SU-DHL-6 (cell line): ENCODE measurements around the gene MNAT1.

Source experiments
- EZH2phosphoT487 ChIP-seq: fragments of 200-600 bp; sonication (generic), shearing (Covaris generic); conservative IDR thresholded peaks from 2 replicates; pipeline ENCODE4 v1.6.1; 2018; ENCODE audit warnings: mild to moderate bottlenecking, antibody characterized with exemption, low read length, moderate library complexity, mixed read lengths
- TF ChIP-seq, protein P1 (sequence below): fragments of 200-600 bp; sonication (generic); IDR thresholded peaks from one replicate; pipeline ENCODE4 v1.5.1; 2017; ENCODE audit warnings: antibody characterized with exemption, mild to moderate bottlenecking, low read length, moderate library complexity; ENCODE audit not compliant: insufficient read depth, poor library complexity, severe bottlenecking

DNA sequence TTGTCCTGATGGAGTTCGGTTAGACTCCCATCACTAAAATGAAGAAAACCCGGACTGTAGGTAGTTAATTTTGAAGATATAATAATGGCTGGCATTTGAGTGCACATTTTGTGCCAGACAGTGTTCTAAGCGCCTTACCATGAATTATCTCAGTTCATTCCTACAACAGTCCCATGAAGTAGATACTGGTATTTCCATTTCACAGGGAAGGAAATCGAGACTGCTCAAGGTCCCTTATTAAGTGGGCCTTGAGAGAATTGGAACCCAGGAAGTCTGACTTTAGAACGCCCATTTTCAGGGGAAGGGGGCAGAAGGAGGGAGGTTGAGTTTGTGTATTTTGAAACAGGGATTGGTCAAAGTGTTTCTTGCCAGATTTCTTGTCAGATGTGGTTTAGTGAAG, 855 bp downstream of the MNAT1 start:
- TF ChIP-seq, protein P1, sequence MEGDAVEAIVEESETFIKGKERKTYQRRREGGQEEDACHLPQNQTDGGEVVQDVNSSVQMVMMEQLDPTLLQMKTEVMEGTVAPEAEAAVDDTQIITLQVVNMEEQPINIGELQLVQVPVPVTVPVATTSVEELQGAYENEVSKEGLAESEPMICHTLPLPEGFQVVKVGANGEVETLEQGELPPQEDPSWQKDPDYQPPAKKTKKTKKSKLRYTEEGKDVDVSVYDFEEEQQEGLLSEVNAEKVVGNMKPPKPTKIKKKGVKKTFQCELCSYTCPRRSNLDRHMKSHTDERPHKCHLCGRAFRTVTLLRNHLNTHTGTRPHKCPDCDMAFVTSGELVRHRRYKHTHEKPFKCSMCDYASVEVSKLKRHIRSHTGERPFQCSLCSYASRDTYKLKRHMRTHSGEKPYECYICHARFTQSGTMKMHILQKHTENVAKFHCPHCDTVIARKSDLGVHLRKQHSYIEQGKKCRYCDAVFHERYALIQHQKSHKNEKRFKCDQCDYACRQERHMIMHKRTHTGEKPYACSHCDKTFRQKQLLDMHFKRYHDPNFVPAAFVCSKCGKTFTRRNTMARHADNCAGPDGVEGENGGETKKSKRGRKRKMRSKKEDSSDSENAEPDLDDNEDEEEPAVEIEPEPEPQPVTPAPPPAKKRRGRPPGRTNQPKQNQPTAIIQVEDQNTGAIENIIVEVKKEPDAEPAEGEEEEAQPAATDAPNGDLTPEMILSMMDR = no peak
- TF ChIP-seq EZH2phosphoT487 = no peak
